K562 (cell line): Measurements from ENCODE around the gene ACACB. TPM values are rescaled to one million over a fixed set of nuclear protein-coding genes. Genes with fewer than 3 reads are reported as not detected.

Source experiments
- DDX20 ChIP-seq: fragments of 450-650 bp; IDR thresholded peaks from 2 replicates; pipeline ENCODE4 v1.6.1; 2016; ENCODE audit warnings: missing genetic modification characterization, low read depth, mild to moderate bottlenecking, missing compliant biosample characterization, moderate library complexity
- DMBX1 ChIP-seq: fragments of 250-450 bp; sonication (Bioruptor Pico); IDR thresholded peaks from 2 replicates; pipeline ENCODE4 v1.8.0; 2022; ENCODE audit warnings: inconsistent platforms, mild to moderate bottlenecking, moderate library complexity, borderline replicate concordance
- FOXO4 ChIP-seq: fragments of 450-650 bp; formaldehyde crosslinking; IDR thresholded peaks from 2 replicates; pipeline ENCODE4 v1.4.0; 2020; ENCODE audit warnings: mild to moderate bottlenecking, moderate library complexity
- HBP1 ChIP-seq: fragments of 450-650 bp; formaldehyde crosslinking; IDR thresholded peaks from 2 replicates; pipeline ENCODE4 v1.4.0; 2022; ENCODE audit warnings: missing genetic modification characterization
- MED1 ChIP-seq: sonication (generic); formaldehyde crosslinking; IDR thresholded peaks from 2 replicates; pipeline ENCODE4 v1.8.1; 2023; ENCODE audit warnings: missing genetic modification reagents, borderline replicate concordance
- NEUROD1 ChIP-seq: fragments of 150-350 bp; IDR thresholded peaks from 2 replicates; pipeline ENCODE4 v1.6.1; 2014; ENCODE audit warnings: borderline replicate concordance, low read length, low read depth; ENCODE audit not compliant: partially characterized antibody
- RB1 ChIP-seq: fragments of 450-650 bp; IDR thresholded peaks from 2 replicates; pipeline ENCODE4 v1.6.1; 2017; ENCODE audit warnings: low read depth, mild to moderate bottlenecking
- RCOR1 ChIP-seq, 2 experiments: IDR thresholded peaks; 2 replicates each; pipeline ENCODE4 v1.6.1; 2012; ENCODE audit warnings: low read depth in 2 of 2, low read length in 2 of 2, borderline replicate concordance in 1 of 2, improper control_type of control experiment in 1 of 2
- REST ChIP-seq, 2 experiments: fragments of 450-650 bp; formaldehyde crosslinking in 1 of 2; IDR thresholded peaks; 2 replicates each; pipeline versions ENCODE4 v1.4.0 to v1.6.1; 2014 to 2020; ENCODE audit warnings: mild to moderate bottlenecking in 2 of 2, borderline replicate concordance in 1 of 2, low read depth in 1 of 2
- SP2 ChIP-seq: IDR thresholded peaks from 2 replicates; pipeline ENCODE4 v1.6.1; 2011; ENCODE audit warnings: mild to moderate bottlenecking, low read depth, low read length, moderate library complexity; ENCODE audit not compliant: poor library complexity, severe bottlenecking; ENCODE audit errors: extremely low read depth
- VEZF1 ChIP-seq: fragments of 200-800 bp; sonication (Bioruptor generic); IDR thresholded peaks from 2 replicates; pipeline ENCODE4 v1.6.1; 2017; ENCODE audit warnings: missing genetic modification characterization, missing compliant biosample characterization
- ZFPM2 ChIP-seq: fragments of 250-450 bp; sonication (Bioruptor Pico); IDR thresholded peaks from 2 replicates; pipeline ENCODE4 v1.5.1; 2022; ENCODE audit warnings: mild to moderate bottlenecking
- polyA plus RNA-seq, 8 experiments: library from polyadenylated mRNA; depleted of rRNA in 4 of 8; stranded (reverse) in 5 of 8; unstranded in 3 of 8; fragments of >200 nt; fragmentation: Nextera tagmentation in 2 of 8; fragmentation: Illumina TruSeq in 1 of 8; extraction: Ambion mirVana in 2 of 8; extraction: Trizol in 1 of 8; gene quantifications; 2 replicates each; pipeline versions ENCODE4 v1.2.1 to v1.2.3, GENCODE V29; 2011 to 2014; ENCODE audit warnings: inconsistent platforms in 1 of 8, missing spikeins in 1 of 8
- total RNA-seq, 7 experiments: library from RNA; depleted of rRNA in 6 of 7; stranded (reverse); fragments of >200 nt in 6 of 7; fragmentation: Illumina TruSeq in 2 of 7; extraction: Trizol in 2 of 7; gene quantifications; 2 replicates each; pipeline versions ENCODE4 v1.2.1 to v1.2.3, GENCODE V29; 2011 to 2021; ENCODE audit warnings: low replicate concordance in 1 of 7

Gene ACACB
- total and polyA plus RNA-seq, 9 of the 15 experiments (the other 6 are each of a cell fraction or from before 2014, with no cell fraction given), result 0.10 to 2.5 (median 0.83) TPM

GRCh38 chr12:109173443-109174240 is 57.3 kb downstream of the ACACB start (continued):
- no peak for TF ChIP-seq REST (IDR thresholded peaks at IDR 0.05; ENCODE audit: borderline replicate concordance)
- peak; percentile 50; the same call in 1 of the 2 replicates for TF ChIP-seq REST (CRISPR knock-in tag; IDR thresholded peaks at IDR 0.05; ENCODE audit: low read depth)
- 0 out of 2 replicates have a peak, but pooled peaks have one; percentile 9 for TF ChIP-seq FOXO4
- TF ChIP-seq RCOR1 (IDR thresholded peaks at IDR 0.05; ENCODE audit: borderline replicate concordance in 1 of 2, low read depth in 2 of 2, low read length in 2 of 2), result no peak; a peak in 1 of 4 replicates
- TF ChIP-seq ZFPM2, result no peak
- TF ChIP-seq NEUROD1, result no peak
- TF ChIP-seq VEZF1 (CRISPR knock-in tag), result 0 out of 2 replicates have a peak, but pooled peaks have one; percentile 32
- peak; percentile 91 for TF ChIP-seq DMBX1
- no peak for TF ChIP-seq SP2
- no peak for TF ChIP-seq RB1
- TF ChIP-seq HBP1 (CRISPR knock-in tag), result no peak; the same call in 1 of the 2 replicates
- peak; percentile 35; the same call in 1 of the 2 replicates for TF ChIP-seq DDX20 (tag)
- no peak for TF ChIP-seq MED1 (CRISPR knock-in tag)
